Tibial nerve (tissue), 4 donors: ENCODE measurements around the gene EPAS1. TPM values are rescaled to one million over a fixed set of nuclear protein-coding genes. Genes with fewer than 3 reads are reported as not detected.

ENCODE experiments used
- DNase-seq, 2 donors: peaks; one replicate each; pipeline ENCODE4 v3.0.0-alpha.2; 2019; ENCODE audit warnings: low spot score in 2 of 2
- H3K27ac ChIP-seq, 4 donors: fragments of 200-600 bp; sonication (generic) in 3 of 4; one replicate each; pipeline ENCODE4 v1.5.1; 2017 to 2019; ENCODE audit warnings: mild to moderate bottlenecking in 1 of 4
- H3K27me3 ChIP-seq, 2 donors: fragments of 200-600 bp; sonication (generic) in 1 of 2; one replicate each; pipeline versions ENCODE4 v1.5.1 to v1.6.0; 2017 to 2019
- H3K36me3 ChIP-seq, 3 donors: fragments of 200-600 bp; sonication (generic); one replicate each; pipeline ENCODE4 v1.5.1; 2018 to 2019
- H3K4me1 ChIP-seq, 4 donors: fragments of 200-600 bp; sonication (generic) in 3 of 4; one replicate each; pipeline ENCODE4 v1.5.1; 2017 to 2019
- H3K4me3 ChIP-seq, 4 donors: fragments of 200-600 bp; sonication (generic) in 3 of 4; one replicate each; pipeline ENCODE4 v1.5.1; 2017 to 2019; ENCODE audit warnings: mild to moderate bottlenecking in 1 of 4, moderate library complexity in 1 of 4
- H3K9me3 ChIP-seq, 4 donors: fragments of 200-600 bp; sonication (generic) in 3 of 4; one replicate each; pipeline ENCODE4 v1.5.1; 2017 to 2019
- EP300 ChIP-seq, 2 donors: sonication (generic); formaldehyde crosslinking; IDR thresholded peaks; one replicate each; pipeline ENCODE4 v1.6.1; 2017; ENCODE audit warnings: antibody characterized with exemption in 2 of 2, mild to moderate bottlenecking in 1 of 2
- POLR2A ChIP-seq, 2 donors: fragments of 450-650 bp; IDR thresholded peaks; one replicate each; pipeline ENCODE4 v1.6.1; 2017; ENCODE audit warnings: antibody characterized with exemption in 2 of 2, mild to moderate bottlenecking in 2 of 2, moderate library complexity in 2 of 2
- WGBS, 2 donors: methylation state at CpG; one replicate each; pipeline ENCODE4 v1.1.5; 2018; 5-methylcytosine and 5-hydroxymethylcytosine counted together
- total RNA-seq, 4 donors: library from RNA; depleted of rRNA; stranded (reverse); fragments of >200 nt; gene quantifications; one replicate each; pipeline ENCODE4 v1.1.0, GENCODE V29; 2016
- TF ChIP-seq, protein P1 (sequence below), 5 experiments: fragments of 200-600 bp in 3 of 5; fragments of 450-650 bp in 2 of 5; sonication (generic) in 3 of 5; IDR thresholded peaks; one replicate each; pipeline ENCODE4 v1.5.1; 2016 to 2019; ENCODE audit warnings: antibody characterized with exemption in 5 of 5, mild to moderate bottlenecking in 3 of 5, moderate library complexity in 2 of 5

Gene EPAS1
- total RNA-seq, 4 donors from 2014 or later, result 110 to 451 (median 231) TPM

DNA sequence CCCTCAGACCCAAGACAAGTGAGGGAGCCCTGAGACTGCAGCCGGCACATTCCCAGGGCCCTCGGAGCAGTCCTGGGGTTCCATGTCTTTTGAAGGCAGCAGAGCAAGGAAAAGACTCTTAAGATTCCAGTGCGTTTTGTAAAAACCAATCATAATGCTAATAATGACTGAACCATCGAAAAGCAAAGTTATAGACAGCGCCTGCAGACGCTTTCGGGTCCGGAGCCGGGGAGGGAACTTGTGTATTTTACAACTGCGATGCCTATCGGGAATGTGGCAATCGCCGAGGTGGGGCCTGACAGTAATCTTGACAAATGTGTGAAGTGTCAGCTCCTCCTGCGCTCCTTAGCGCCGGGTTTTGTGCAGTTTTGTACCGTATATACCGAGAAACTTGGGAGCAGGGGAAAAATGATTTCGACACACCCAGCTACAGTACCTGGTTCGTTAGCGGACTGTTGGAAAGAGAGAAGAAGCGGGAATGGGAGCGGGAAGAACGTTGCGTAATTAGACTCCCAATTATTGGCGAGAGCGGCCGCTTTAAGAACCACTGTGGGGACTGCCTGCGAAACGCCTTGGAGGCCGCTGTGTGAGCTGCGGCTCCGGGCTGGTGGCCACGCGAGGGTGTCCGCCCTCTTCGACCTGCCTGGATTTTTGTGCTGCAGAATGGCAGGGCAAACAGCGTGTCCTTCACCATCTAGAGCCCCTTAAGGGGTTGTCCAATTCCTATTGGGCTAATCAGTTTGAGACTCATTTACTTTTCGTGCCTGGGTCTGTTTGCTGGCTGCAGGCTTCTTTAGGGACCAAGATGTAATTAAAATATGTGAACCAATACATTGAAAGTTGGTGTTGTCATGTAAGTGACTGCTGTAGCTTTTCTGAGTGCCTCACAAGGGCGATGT, 2.4 kb downstream of the EPAS1 start:
- H3K27ac ChIP-seq, result peak overlapping the region; percentile 83 to 96 (median 92)
- H3K4me1 ChIP-seq, result peaks cover 0 to 23% (median 14%) of the 10 kb centered on the region in 4 donors
- no peaks in the 10 kb centered on the region for H3K36me3 ChIP-seq
- DNase-seq, result peak; percentile 31 to 65
- H3K27me3 ChIP-seq, result no peaks in the 10 kb centered on the region
- peak overlapping the region; percentile 66 to 89 (median 81) for H3K4me3 ChIP-seq
- no peaks in the 10 kb centered on the region for H3K9me3 ChIP-seq
- TF ChIP-seq EP300 (IDR thresholded peaks at IDR 0.05), result peak; percentile 8 to 74
- no peak for TF ChIP-seq POLR2A (IDR thresholded peaks at IDR 0.05)
- WGBS, 2 donors, result 6 to 10% methylated on average over 33 to 35 of the region's 40 CpGs

DNA sequence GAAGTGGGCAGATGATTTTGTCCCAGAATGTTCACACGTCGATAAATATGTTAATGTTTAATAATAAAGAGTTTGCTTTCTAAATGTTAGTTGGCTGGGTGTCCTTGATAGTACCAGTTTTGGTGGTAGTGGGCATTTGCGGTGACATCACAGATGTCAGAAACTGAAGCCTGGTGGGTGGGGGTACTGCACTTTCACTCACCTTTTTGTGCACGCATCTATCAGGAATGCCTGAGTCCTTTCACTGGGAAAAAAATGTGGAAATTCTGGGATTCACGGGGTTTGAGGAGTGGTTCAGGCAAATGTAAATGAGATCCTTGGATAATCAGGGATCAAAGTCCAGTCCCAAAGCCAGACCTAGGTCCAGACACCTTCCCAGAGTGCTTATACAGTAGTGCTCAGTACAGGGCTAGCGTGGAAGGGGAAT, 3.2 kb downstream of the EPAS1 start:
- Histone ChIP-seq H3K9me3 (no peaks in the 10 kb centered on the region), H3K4me3 (peak overlapping the region in 3 of 4 donors; percentile 81 to 89 (median 81)), H3K4me1 (peaks cover 0 to 23% (median 14%) of the 10 kb centered on the region in 4 donors), H3K27ac (peak overlapping the region; percentile 83 to 96 (median 92)), H3K27me3 (no peaks in the 10 kb centered on the region), H3K36me3 (no peaks in the 10 kb centered on the region)
- no peak for TF ChIP-seq EP300 (IDR thresholded peaks at IDR 0.05)
- no peak for TF ChIP-seq POLR2A (IDR thresholded peaks at IDR 0.05)
- TF ChIP-seq, protein P1, sequence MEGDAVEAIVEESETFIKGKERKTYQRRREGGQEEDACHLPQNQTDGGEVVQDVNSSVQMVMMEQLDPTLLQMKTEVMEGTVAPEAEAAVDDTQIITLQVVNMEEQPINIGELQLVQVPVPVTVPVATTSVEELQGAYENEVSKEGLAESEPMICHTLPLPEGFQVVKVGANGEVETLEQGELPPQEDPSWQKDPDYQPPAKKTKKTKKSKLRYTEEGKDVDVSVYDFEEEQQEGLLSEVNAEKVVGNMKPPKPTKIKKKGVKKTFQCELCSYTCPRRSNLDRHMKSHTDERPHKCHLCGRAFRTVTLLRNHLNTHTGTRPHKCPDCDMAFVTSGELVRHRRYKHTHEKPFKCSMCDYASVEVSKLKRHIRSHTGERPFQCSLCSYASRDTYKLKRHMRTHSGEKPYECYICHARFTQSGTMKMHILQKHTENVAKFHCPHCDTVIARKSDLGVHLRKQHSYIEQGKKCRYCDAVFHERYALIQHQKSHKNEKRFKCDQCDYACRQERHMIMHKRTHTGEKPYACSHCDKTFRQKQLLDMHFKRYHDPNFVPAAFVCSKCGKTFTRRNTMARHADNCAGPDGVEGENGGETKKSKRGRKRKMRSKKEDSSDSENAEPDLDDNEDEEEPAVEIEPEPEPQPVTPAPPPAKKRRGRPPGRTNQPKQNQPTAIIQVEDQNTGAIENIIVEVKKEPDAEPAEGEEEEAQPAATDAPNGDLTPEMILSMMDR (IDR thresholded peaks at IDR 0.05), result no peak
- 80 to 85% methylated on average over 6 of the region's 6 CpGs for WGBS, 2 donors
- DNase-seq, result no peak

DNA sequence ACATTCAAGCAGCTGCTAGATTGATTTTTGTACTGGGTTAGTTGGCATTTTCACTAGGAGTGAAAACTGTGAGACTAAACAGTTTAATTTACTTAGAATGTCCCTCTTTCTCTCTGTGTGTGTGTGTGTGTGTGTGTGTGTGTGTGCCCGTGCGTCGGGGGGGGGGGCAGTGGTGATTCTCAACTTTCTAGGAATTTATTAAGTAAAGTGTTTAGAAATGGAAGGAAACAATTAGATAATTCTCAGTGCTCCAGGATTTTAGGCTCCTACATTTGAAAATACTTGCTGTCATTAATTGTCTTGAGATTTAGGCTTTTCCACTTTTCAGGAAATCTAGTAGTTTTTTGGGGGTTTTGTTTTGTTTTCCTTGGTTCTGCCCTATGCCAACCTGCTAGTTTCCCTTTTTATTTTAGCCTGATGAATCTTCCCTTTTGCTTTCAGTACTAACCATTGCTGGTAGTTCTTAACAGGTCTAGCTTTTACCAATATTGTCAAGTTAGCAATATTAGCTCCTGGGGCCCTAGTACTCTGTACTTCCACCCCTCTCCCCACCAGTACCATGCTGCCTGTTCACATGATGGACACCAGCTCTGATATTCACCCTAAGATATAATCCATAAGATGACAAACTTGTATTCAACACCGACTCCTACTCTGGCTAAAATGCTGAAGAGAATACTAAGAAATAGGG, 4.9 kb downstream of the EPAS1 start:
- H3K4me3 ChIP-seq, result peak overlapping the region in 1 of 4 donors; percentile 81
- H3K27ac ChIP-seq, result no peak overlapping the region
- TF ChIP-seq, protein P1 (IDR thresholded peaks at IDR 0.05), result no peak
- no peak for TF ChIP-seq EP300 (IDR thresholded peaks at IDR 0.05)
- no peak for TF ChIP-seq POLR2A (IDR thresholded peaks at IDR 0.05)
- no peak for DNase-seq
- H3K4me1 ChIP-seq, result peaks cover 0 to 19% (median 15%) of the 10 kb centered on the region in 4 donors
- no peaks in the 10 kb centered on the region for H3K27me3 ChIP-seq
- no peaks in the 10 kb centered on the region for H3K36me3 ChIP-seq
- 52 to 59% methylated on average over 4 of the region's 4 CpGs for WGBS, 2 donors
- H3K9me3 ChIP-seq, result no peaks in the 10 kb centered on the region

DNA sequence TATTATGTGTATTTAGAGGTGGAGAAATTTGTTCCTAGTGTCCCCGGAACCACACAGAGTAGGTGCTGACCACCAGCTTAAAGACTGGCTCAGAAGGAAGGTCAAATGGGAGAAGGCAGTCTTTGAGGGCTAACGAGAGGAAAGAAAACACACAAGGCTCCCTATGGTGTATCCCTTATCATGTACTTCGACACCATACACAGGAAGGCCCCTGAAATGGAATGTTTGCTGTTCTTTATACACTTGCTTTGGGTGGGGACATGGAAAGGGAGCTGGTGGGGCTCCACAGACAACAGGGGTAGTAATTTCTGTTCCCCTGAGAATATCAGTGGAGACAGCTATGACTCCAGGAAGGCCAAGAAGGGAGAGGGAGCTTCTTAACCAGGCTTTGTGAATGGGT, 6.0 kb downstream of the EPAS1 start:
- Histone ChIP-seq H3K4me3 (no peak overlapping the region), H3K4me1 (peaks cover 0 to 30% (median 22%) of the 10 kb centered on the region in 4 donors), H3K36me3 (no peaks in the 10 kb centered on the region), H3K9me3 (no peaks in the 10 kb centered on the region), H3K27me3 (no peaks in the 10 kb centered on the region), H3K27ac (no peak overlapping the region)
- DNase-seq, result no peak
- no peak for TF ChIP-seq EP300 (IDR thresholded peaks at IDR 0.05)
- TF ChIP-seq, protein P1 (IDR thresholded peaks at IDR 0.05), result no peak
- TF ChIP-seq POLR2A (IDR thresholded peaks at IDR 0.05), result no peak
- 73 to 86% methylated on average over 3 of the region's 3 CpGs for WGBS, 2 donors

DNA sequence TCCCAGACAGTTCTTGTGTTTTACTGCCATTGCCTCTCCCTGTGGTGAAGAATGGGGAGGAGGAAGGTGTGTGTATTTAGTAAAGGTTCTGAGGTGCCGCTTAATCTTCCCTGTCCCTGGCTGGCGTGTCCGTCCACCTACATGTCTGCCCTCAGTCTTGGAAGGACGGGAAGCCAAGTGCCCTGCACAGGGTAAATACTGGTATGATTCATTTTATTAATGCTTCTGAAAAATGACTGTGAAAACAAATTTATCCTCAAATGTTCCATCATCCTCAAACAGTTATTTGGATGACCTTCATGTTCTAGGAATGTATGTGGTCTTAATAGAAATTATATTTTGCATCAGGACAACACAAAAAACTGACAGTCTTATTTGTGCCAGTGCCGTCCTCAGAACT, 6.6 kb downstream of the EPAS1 start:
- Histone ChIP-seq H3K27me3 (no peaks in the 10 kb centered on the region), H3K4me3 (no peak overlapping the region), H3K36me3 (no peaks in the 10 kb centered on the region), H3K4me1 (peaks cover 0 to 36% (median 25%) of the 10 kb centered on the region in 4 donors), H3K27ac (no peak overlapping the region), H3K9me3 (no peaks in the 10 kb centered on the region)
- TF ChIP-seq, protein P1 (IDR thresholded peaks at IDR 0.05), result no peak
- TF ChIP-seq EP300 (IDR thresholded peaks at IDR 0.05) (no peak), POLR2A (IDR thresholded peaks at IDR 0.05) (no peak)
- 84 to 90% methylated on average over 5 of the region's 5 CpGs for WGBS, 2 donors
- DNase-seq, result no peak
